GM08714 (cell line): ENCODE results near the gene IER5L.
"Not testable (repeated sequence)": the region's sequence is repeated elsewhere in the genome, so short reads cannot be mapped to it uniquely, and the experiment has no call there.

Experiments used
- H3K4me3 ChIP-seq: fragments of 200-500 bp; sonication (Bioruptor generic); 2 replicates; pipeline ENCODE4 v1.5.1; 2014; ENCODE audit warnings: mild to moderate bottlenecking, low read length, inconsistent platforms
- ZNF274 ChIP-seq: IDR thresholded peaks from 2 replicates; pipeline ENCODE4 v1.6.1; 2012; ENCODE audit warnings: mild to moderate bottlenecking, low read depth, low read length

The IER5L gene

GRCh38 chr9:129197978-129198318 lies 19.9 kb upstream of the IER5L start:
- no peak overlapping the region for H3K4me3 ChIP-seq
- no peak for TF ChIP-seq ZNF274

GRCh38 chr9:129197045-129197444 lies 19.0 kb upstream of the IER5L start:
- H3K4me3 ChIP-seq: not testable (repeated sequence)

GRCh38 chr9:129195606-129196005 lies 17.5 kb upstream of the IER5L start:
- TF ChIP-seq ZNF274: no peak
- H3K4me3 ChIP-seq: no peak overlapping the region

- H3K4me3 ChIP-seq: no peak overlapping the region
- no peak for TF ChIP-seq ZNF274
Measured at GRCh38 chr9:129194221-129194620, 16.2 kb upstream of the IER5L start.

GRCh38 chr9:129193655-129194054 lies 15.6 kb upstream of the IER5L start:
- TF ChIP-seq ZNF274: no peak

GRCh38 chr9:129191234-129191633 lies 13.2 kb upstream of the IER5L start:
- no peak for TF ChIP-seq ZNF274
- H3K4me3 ChIP-seq: no peak overlapping the region

More at GRCh38 chr9:129193655-129194054, 15.6 kb upstream of the IER5L start:
- no peak overlapping the region for H3K4me3 ChIP-seq

GRCh38 chr9:129189971-129190370 lies 11.9 kb upstream of the IER5L start:
- not testable (repeated sequence) for H3K4me3 ChIP-seq

GRCh38 chr9:129187042-129187441 lies 9.0 kb upstream of the IER5L start:
- H3K4me3 ChIP-seq: no peak overlapping the region
- no peak for TF ChIP-seq ZNF274

GRCh38 chr9:129185991-129186390 lies 7.9 kb upstream of the IER5L start:
- H3K4me3 ChIP-seq: no peak overlapping the region

GRCh38 chr9:129185402-129185801 lies 7.3 kb upstream of the IER5L start:
- H3K4me3 ChIP-seq: no peak overlapping the region
- no peak for TF ChIP-seq ZNF274

More at GRCh38 chr9:129185991-129186390, 7.9 kb upstream of the IER5L start:
- TF ChIP-seq ZNF274: no peak

GRCh38 chr9:129184596-129185122 lies 6.6 kb upstream of the IER5L start:
- TF ChIP-seq ZNF274: no peak

GRCh38 chr9:129184219-129184524 lies 6.1 kb upstream of the IER5L start:
- no peak for TF ChIP-seq ZNF274
- no peak overlapping the region for H3K4me3 ChIP-seq

More at GRCh38 chr9:129184596-129185122, 6.6 kb upstream of the IER5L start:
- H3K4me3 ChIP-seq: no peak overlapping the region

GRCh38 chr9:129183495-129184218 lies 5.6 kb upstream of the IER5L start:
- no peak overlapping the region for H3K4me3 ChIP-seq
- no peak for TF ChIP-seq ZNF274

GRCh38 chr9:129182625-129183494 lies 4.8 kb upstream of the IER5L start:
- H3K4me3 ChIP-seq: no peak overlapping the region
- TF ChIP-seq ZNF274: no peak

- H3K4me3 ChIP-seq: no peak overlapping the region
- TF ChIP-seq ZNF274: no peak
Measured at GRCh38 chr9:129182122-129182521, 4.1 kb upstream of the IER5L start.
